HCT116 (cell line): ENCODE measurements around the gene RNF207. TPM values are rescaled to one million over a fixed set of nuclear protein-coding genes. Genes with fewer than 3 reads are reported as not detected.

Experiments used
- ATAC-seq: fragments of 200-7000 bp; cut with Tn5 transposase; 2 replicates; pipeline ENCODE4 v1.9.1; 2020; ENCODE audit warnings: mild to moderate bottlenecking, moderate library complexity
- BruUV-seq: library from RNA; stranded (reverse); fragments of 400-500 nt; replicated peaks from 2 replicates; lab custom pipeline; 2021; lab: Mats Ljungman, UMichigan
- CTCF ChIA-PET: fragments of 300-600 bp; sonication (Branson Sonifier 250); formaldehyde crosslinking; loops from one replicate; lab custom pipeline; 2021; ENCODE audit warnings: antibody characterized with exemption; lab: Charles Lee
- POLR2A ChIA-PET: fragments of 300-600, 350-600 bp; sonication (Branson Sonifier 250); formaldehyde crosslinking; loops from one replicate; lab custom pipeline; 2021; ENCODE audit warnings: antibody characterized with exemption; lab: Charles Lee
- RAD21 ChIA-PET, 2 experiments: fragments of 300-600 bp; sonication (Branson Sonifier 250); formaldehyde crosslinking; loops; one replicate each; lab custom pipeline; 2023; ENCODE audit warnings: low total read pairs in 2 of 2; ENCODE audit not compliant: uncharacterized antibody in 2 of 2, unreplicated experiment in 2 of 2, low non-redundant PET in 1 of 2; lab: Charles Lee
- DNase-seq: peaks from one replicate; pipeline ENCODE4 v3.0.0-alpha.2; 2010; ENCODE audit warnings: low read depth, low spot score
- H2AFZ ChIP-seq: fragments of 200-600 bp; shearing (Covaris generic), sonication (generic); 2 replicates; pipeline ENCODE4 v1.6.1; 2017; ENCODE audit warnings: low read depth, mixed run types, mixed read lengths, antibody characterized with exemption, low read length; ENCODE audit not compliant: poor library complexity, severe bottlenecking
- H3K27ac ChIP-seq: 2 replicates; pipeline ENCODE4 v1.5.1; 2012; ENCODE audit warnings: low read depth, low read length
- H3K27me3 ChIP-seq: fragments of 200-600 bp; sonication (generic); 2 replicates; pipeline ENCODE4 v1.6.1; 2016; ENCODE audit warnings: mixed run types, low read length, mixed read lengths; ENCODE audit not compliant: insufficient read depth
- H3K36me3 ChIP-seq, 2 experiments: fragments of 200-500 bp in 1 of 2; fragments of 200-600 bp in 1 of 2; sonication (Bioruptor generic) in 1 of 2; sonication (generic) in 1 of 2; 2 replicates each; pipeline versions ENCODE4 v1.5.1 to v1.6.1; 2014 to 2016; ENCODE audit warnings: low read length in 2 of 2, inconsistent platforms in 1 of 2, mixed read lengths in 1 of 2, mixed run types in 1 of 2; ENCODE audit not compliant: insufficient read depth in 2 of 2, control insufficient read depth in 1 of 2
- H3K4me1 ChIP-seq, 2 experiments: fragments of 200-600 bp in 1 of 2; sonication (generic) in 1 of 2; 2 replicates each; pipeline versions ENCODE4 v1.5.1 to v1.6.1; 2012 to 2017; ENCODE audit warnings: low read length in 2 of 2, inconsistent platforms in 1 of 2, mild to moderate bottlenecking in 1 of 2, mixed read lengths in 1 of 2, mixed run types in 1 of 2, moderate library complexity in 1 of 2; ENCODE audit not compliant: insufficient read depth in 2 of 2, control insufficient read depth in 1 of 2
- H3K4me2 ChIP-seq: fragments of 200-600 bp; sonication (generic); 2 replicates; pipeline ENCODE4 v1.6.1; 2017; ENCODE audit warnings: mixed run types, low read length, mixed read lengths
- H3K4me3 ChIP-seq, 2 experiments: fragments of 200-600 bp in 1 of 2; sonication (generic) in 1 of 2; replicated peaks in 1 of 2; 2 replicates each; pipeline ENCODE4 v1.5.1; 2011 to 2016; ENCODE audit warnings: low read length in 2 of 2, control low read depth in 1 of 2, low read depth in 1 of 2, mild to moderate bottlenecking in 1 of 2, mixed read lengths in 1 of 2, mixed run types in 1 of 2
- H3K79me2 ChIP-seq: fragments of 200-600 bp; sonication (generic); 2 replicates; pipeline ENCODE4 v1.6.1; 2017; ENCODE audit warnings: mild to moderate bottlenecking, mixed run types, low read length, moderate library complexity, mixed read lengths; ENCODE audit not compliant: insufficient read depth
- H3K9ac ChIP-seq: fragments of 200-600 bp; sonication (generic); 2 replicates; pipeline ENCODE4 v1.6.1; 2016; ENCODE audit warnings: low read length, mixed read lengths
- H3K9me2 ChIP-seq: fragments of 200-600 bp; sonication (generic), shearing (Covaris generic); 2 replicates; pipeline ENCODE4 v1.6.1; 2017; ENCODE audit warnings: mixed run types, mild to moderate bottlenecking, moderate library complexity; ENCODE audit not compliant: insufficient read depth
- H3K9me3 ChIP-seq, 2 experiments: fragments of 200-500 bp in 1 of 2; fragments of 200-600 bp in 1 of 2; sonication (Bioruptor generic) in 1 of 2; sonication (generic) in 1 of 2; 2 replicates each; pipeline ENCODE4 v1.6.1; 2014 to 2017; ENCODE audit warnings: low read length in 2 of 2, mixed read lengths in 2 of 2, inconsistent platforms in 1 of 2, low read depth in 1 of 2, mild to moderate bottlenecking in 1 of 2, mixed run types in 1 of 2, moderate library complexity in 1 of 2; ENCODE audit not compliant: control insufficient read depth in 1 of 2, insufficient read depth in 1 of 2
- H4K20me1 ChIP-seq: fragments of 200-600 bp; sonication (generic), shearing (Covaris generic); 2 replicates; pipeline ENCODE4 v1.6.1; 2017; ENCODE audit warnings: mixed run types, mild to moderate bottlenecking, moderate library complexity; ENCODE audit not compliant: insufficient read depth
- ATF3 ChIP-seq: IDR thresholded peaks from 2 replicates; pipeline ENCODE4 v1.6.1; 2012
- CBX3 ChIP-seq: IDR thresholded peaks from 2 replicates; pipeline ENCODE4 v1.6.1; 2012; ENCODE audit warnings: low read depth
- CTCF ChIP-seq, 3 experiments: fragments of 200-600 bp in 1 of 3; sonication (generic) in 1 of 3; IDR thresholded peaks in 2 of 3; conservative IDR thresholded peaks in 1 of 3; 2 replicates each; pipeline ENCODE4 v1.5.1; 2012 to 2017; ENCODE audit warnings: low read depth in 2 of 3, low read length in 2 of 3, antibody characterized with exemption in 1 of 3, borderline replicate concordance in 1 of 3, control low read depth in 1 of 3, mild to moderate bottlenecking in 1 of 3, mixed read lengths in 1 of 3, mixed run types in 1 of 3, moderate library complexity in 1 of 3; ENCODE audit not compliant: insufficient read depth in 1 of 3
- EGR1 ChIP-seq: IDR thresholded peaks from 2 replicates; pipeline ENCODE4 v1.6.1; 2012; ENCODE audit warnings: low read depth
- ELF1 ChIP-seq: IDR thresholded peaks from 2 replicates; pipeline ENCODE4 v1.6.1; 2012; ENCODE audit warnings: low read depth, borderline replicate concordance
- EZH2 ChIP-seq: fragments of 200-600 bp; sonication (generic); IDR thresholded peaks from 2 replicates; pipeline ENCODE4 v1.6.1; 2017; ENCODE audit warnings: antibody characterized with exemption, mixed run types
- EZH2phosphoT487 ChIP-seq: fragments of 200-600 bp; IDR thresholded peaks from 2 replicates; pipeline ENCODE4 v1.6.1; 2018; ENCODE audit warnings: antibody characterized with exemption, borderline replicate concordance
- FOSL1 ChIP-seq: IDR thresholded peaks from 2 replicates; pipeline ENCODE4 v1.6.1; 2012; ENCODE audit warnings: low read depth
- POLR2AphosphoS5 ChIP-seq: IDR thresholded peaks from 2 replicates; pipeline ENCODE4 v1.6.1; 2011; ENCODE audit warnings: mild to moderate bottlenecking, low read depth, low read length, moderate library complexity
- SIN3A ChIP-seq: IDR thresholded peaks from 2 replicates; pipeline ENCODE4 v1.6.1; 2012; ENCODE audit warnings: low read depth
- SRF ChIP-seq: IDR thresholded peaks from 2 replicates; pipeline ENCODE4 v1.6.1; 2012; ENCODE audit warnings: low read depth
- TCF7L2 ChIP-seq: IDR thresholded peaks from 2 replicates; pipeline ENCODE4 v1.7.0; 2011; ENCODE audit warnings: borderline replicate concordance, inconsistent platforms; ENCODE audit not compliant: insufficient read depth, insufficient read length; ENCODE audit errors: extremely low read depth
- ZBTB33 ChIP-seq: IDR thresholded peaks from 2 replicates; pipeline ENCODE4 v1.6.1; 2011; ENCODE audit warnings: mild to moderate bottlenecking, low read length, moderate library complexity; ENCODE audit not compliant: insufficient replicate concordance; ENCODE audit errors: extremely low read depth
- ZFX ChIP-seq: fragments of 450-650 bp; IDR thresholded peaks from 2 replicates; pipeline ENCODE4 v1.6.1; 2017
- ZNF274 ChIP-seq: fragments of 200-500 bp; sonication (Bioruptor generic); IDR thresholded peaks from 2 replicates; pipeline ENCODE4 v1.6.1; 2014; ENCODE audit warnings: mild to moderate bottlenecking, low read depth, low read length, inconsistent platforms
- intact Hi-C: fragments of 100-400 bp; cut with micrococcal nuclease; formaldehyde crosslinking; loops from 2 replicates; pipeline ENCODE4 v1.10.0; 2022
- total RNA-seq: library from RNA; stranded (reverse); gene quantifications from one replicate; pipeline ENCODE4 v1.2.1, GENCODE V29; 2021; ENCODE audit not compliant: unreplicated experiment
- TF ChIP-seq, protein P1 (sequence below): IDR thresholded peaks from 2 replicates; pipeline ENCODE4 v1.6.1; 2012
- TF ChIP-seq, protein P2 (sequence below): IDR thresholded peaks from 2 replicates; pipeline ENCODE4 v1.6.1; 2012; ENCODE audit warnings: low read depth

Gene RNF207
- total RNA-seq, 1 experiment from 2014 or later: 61.2 TPM

GRCh38 chr1:6180707-6181311, 25.1 kb upstream of the RNF207 start:
- no peak overlapping the region for H3K4me3 ChIP-seq
- H3K9ac ChIP-seq: no peak overlapping the region
- H3K27ac ChIP-seq: no peak overlapping the region
- peaks cover 12% of the 10 kb centered on the region; the same call in 1 of the 2 replicates for H4K20me1 ChIP-seq
- RAD21 ChIA-PET: interaction anchor here in 1 of 2 experiments (0.6 kb wide), 1 partner anchor 64 kb away, joined by 3 read pairs; no protein-coding TSS in a partner anchor
- BruUV-seq: no TSS peak
- TF ChIP-seq ZNF274: no peak
- TF ChIP-seq EZH2phosphoT487: no peak
- TF ChIP-seq ZBTB33: no peak
- TF ChIP-seq ZFX: no peak
- no peak for TF ChIP-seq POLR2AphosphoS5
- TF ChIP-seq EGR1: no peak
- TF ChIP-seq FOSL1: no peak
- no peak for TF ChIP-seq ATF3
- TF ChIP-seq, protein P1, sequence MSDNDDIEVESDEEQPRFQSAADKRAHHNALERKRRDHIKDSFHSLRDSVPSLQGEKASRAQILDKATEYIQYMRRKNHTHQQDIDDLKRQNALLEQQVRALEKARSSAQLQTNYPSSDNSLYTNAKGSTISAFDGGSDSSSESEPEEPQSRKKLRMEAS: no peak
- TF ChIP-seq CBX3: no peak
- TF ChIP-seq EZH2: no peak
- TF ChIP-seq, protein P2, sequence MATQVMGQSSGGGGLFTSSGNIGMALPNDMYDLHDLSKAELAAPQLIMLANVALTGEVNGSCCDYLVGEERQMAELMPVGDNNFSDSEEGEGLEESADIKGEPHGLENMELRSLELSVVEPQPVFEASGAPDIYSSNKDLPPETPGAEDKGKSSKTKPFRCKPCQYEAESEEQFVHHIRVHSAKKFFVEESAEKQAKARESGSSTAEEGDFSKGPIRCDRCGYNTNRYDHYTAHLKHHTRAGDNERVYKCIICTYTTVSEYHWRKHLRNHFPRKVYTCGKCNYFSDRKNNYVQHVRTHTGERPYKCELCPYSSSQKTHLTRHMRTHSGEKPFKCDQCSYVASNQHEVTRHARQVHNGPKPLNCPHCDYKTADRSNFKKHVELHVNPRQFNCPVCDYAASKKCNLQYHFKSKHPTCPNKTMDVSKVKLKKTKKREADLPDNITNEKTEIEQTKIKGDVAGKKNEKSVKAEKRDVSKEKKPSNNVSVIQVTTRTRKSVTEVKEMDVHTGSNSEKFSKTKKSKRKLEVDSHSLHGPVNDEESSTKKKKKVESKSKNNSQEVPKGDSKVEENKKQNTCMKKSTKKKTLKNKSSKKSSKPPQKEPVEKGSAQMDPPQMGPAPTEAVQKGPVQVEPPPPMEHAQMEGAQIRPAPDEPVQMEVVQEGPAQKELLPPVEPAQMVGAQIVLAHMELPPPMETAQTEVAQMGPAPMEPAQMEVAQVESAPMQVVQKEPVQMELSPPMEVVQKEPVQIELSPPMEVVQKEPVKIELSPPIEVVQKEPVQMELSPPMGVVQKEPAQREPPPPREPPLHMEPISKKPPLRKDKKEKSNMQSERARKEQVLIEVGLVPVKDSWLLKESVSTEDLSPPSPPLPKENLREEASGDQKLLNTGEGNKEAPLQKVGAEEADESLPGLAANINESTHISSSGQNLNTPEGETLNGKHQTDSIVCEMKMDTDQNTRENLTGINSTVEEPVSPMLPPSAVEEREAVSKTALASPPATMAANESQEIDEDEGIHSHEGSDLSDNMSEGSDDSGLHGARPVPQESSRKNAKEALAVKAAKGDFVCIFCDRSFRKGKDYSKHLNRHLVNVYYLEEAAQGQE: no peak
- no peak for TF ChIP-seq SRF
- TF ChIP-seq SIN3A: no peak
- TF ChIP-seq TCF7L2: no peak
- TF ChIP-seq CTCF (IDR thresholded peaks at IDR 0.05 in 2 of 3, conservative IDR thresholded peaks at IDR 0.05 in 1 of 3; ENCODE audit: borderline replicate concordance in 1 of 3, insufficient read depth in 1 of 3, low read depth in 2 of 3, low read length in 2 of 3): no peak
- TF ChIP-seq ELF1: no peak
- TF ChIP-seq, all 23 proteins: peak for 0
- ATAC-seq: no peak
- H3K9me3 ChIP-seq: no peaks in the 10 kb centered on the region
- intact Hi-C loops: loop anchor here (5.0 kb wide), 1 partner anchor 129 kb away; no protein-coding TSS in a partner anchor
- no peak overlapping the region for H2AFZ ChIP-seq
- no peaks in the 10 kb centered on the region for H3K9me2 ChIP-seq
- ChIA-PET POLR2A (no interaction called here), CTCF (no interaction called here)
- H3K4me2 ChIP-seq: peak overlapping the region; percentile 74; the same call in 1 of the 2 replicates
- peaks cover 12 to 26% of the 10 kb centered on the region in 2 experiments for H3K4me1 ChIP-seq
- H3K36me3 ChIP-seq: peaks cover 0 to 7% of the 10 kb centered on the region in 2 experiments; a peak in 1 of 4 replicates
- DNase-seq: no peak
- H3K79me2 ChIP-seq: peaks cover 5% of the 10 kb centered on the region; the same call in 1 of the 2 replicates
- H3K27me3 ChIP-seq: no peaks in the 10 kb centered on the region
